H9 (cell line): Measurements from ENCODE around the gene C2CD2. TPM values are rescaled to one million over a fixed set of nuclear protein-coding genes. Genes with fewer than 3 reads are reported as not detected.

Experiments
- DNase-seq: peaks from one replicate; pipeline ENCODE4 v3.0.0-alpha.2; 2017
- H2AFZ ChIP-seq: one replicate; pipeline ENCODE4 v1.6.1; 2013; ENCODE audit warnings: mild to moderate bottlenecking, low read length, control low read depth, moderate library complexity
- H2AK5ac ChIP-seq: 2 replicates; pipeline ENCODE4 v1.6.1; 2013; ENCODE audit warnings: low read length, control low read depth, mixed read lengths; ENCODE audit not compliant: insufficient read length
- H2BK120ac ChIP-seq: one replicate; pipeline ENCODE4 v1.6.1; 2013; ENCODE audit warnings: low read depth, mild to moderate bottlenecking, low read length, control low read depth, inconsistent platforms; ENCODE audit not compliant: poor library complexity, severe bottlenecking
- H2BK12ac ChIP-seq: 2 replicates; pipeline ENCODE4 v1.6.1; 2013; ENCODE audit warnings: low read length, control low read depth, mixed read lengths, low read depth; ENCODE audit not compliant: insufficient read length
- H2BK15ac ChIP-seq: 2 replicates; pipeline ENCODE4 v1.6.1; 2013; ENCODE audit warnings: low read depth, low read length, control low read depth
- H2BK20ac ChIP-seq: one replicate; pipeline ENCODE4 v1.6.1; 2013; ENCODE audit warnings: low read depth, mild to moderate bottlenecking, low read length, control low read depth, inconsistent platforms; ENCODE audit not compliant: poor library complexity, severe bottlenecking
- H2BK5ac ChIP-seq: 2 replicates; pipeline ENCODE4 v1.6.1; 2013; ENCODE audit warnings: low read length, control low read depth, mixed read lengths; ENCODE audit not compliant: insufficient read length
- H3K14ac ChIP-seq: 2 replicates; pipeline ENCODE4 v1.6.1; 2013; ENCODE audit warnings: low read length, control low read depth; ENCODE audit not compliant: insufficient read depth
- H3K18ac ChIP-seq: 2 replicates; pipeline ENCODE4 v1.6.1; 2013; ENCODE audit warnings: low read depth, mild to moderate bottlenecking, mixed read lengths, low read length, control low read depth; ENCODE audit not compliant: insufficient read length
- H3K23ac ChIP-seq: 2 replicates; pipeline ENCODE4 v1.6.1; 2013; ENCODE audit warnings: low read length, control low read depth, mixed read lengths, low read depth; ENCODE audit not compliant: insufficient read length
- H3K23me2 ChIP-seq: 2 replicates; pipeline ENCODE4 v1.6.1; 2013; ENCODE audit warnings: low read depth, mild to moderate bottlenecking, mixed read lengths, low read length, control low read depth; ENCODE audit not compliant: insufficient read length, poor library complexity, severe bottlenecking
- H3K27ac ChIP-seq: 2 replicates; pipeline ENCODE4 v1.5.1; 2013; ENCODE audit warnings: low read length, control low read depth, mixed read lengths, low read depth; ENCODE audit not compliant: insufficient read length
- H3K27me3 ChIP-seq: 2 replicates; pipeline ENCODE4 v1.6.1; 2013; ENCODE audit warnings: low read length, control low read depth, inconsistent platforms; ENCODE audit not compliant: insufficient read depth
- H3K4ac ChIP-seq: 2 replicates; pipeline ENCODE4 v1.6.1; 2013; ENCODE audit warnings: low read depth, mild to moderate bottlenecking, control low read depth, inconsistent platforms, low read length, moderate library complexity
- H3K4me1 ChIP-seq: 2 replicates; pipeline ENCODE4 v1.6.1; 2013; ENCODE audit warnings: low read length, control low read depth, inconsistent platforms; ENCODE audit not compliant: insufficient read depth
- H3K4me2 ChIP-seq: 2 replicates; pipeline ENCODE4 v1.6.1; 2013; ENCODE audit warnings: low read length, control low read depth, mixed read lengths; ENCODE audit not compliant: insufficient read length, insufficient read depth
- H3K56ac ChIP-seq: 2 replicates; pipeline ENCODE4 v1.6.1; 2013; ENCODE audit warnings: low read depth, mild to moderate bottlenecking, mixed read lengths, low read length, control low read depth; ENCODE audit not compliant: insufficient read length
- H3K79me1 ChIP-seq: 2 replicates; pipeline ENCODE4 v1.6.1; 2013; ENCODE audit warnings: low read depth, mild to moderate bottlenecking, moderate library complexity, low read length, control low read depth, inconsistent platforms; ENCODE audit not compliant: insufficient read depth, poor library complexity, severe bottlenecking
- H3K79me2 ChIP-seq: 2 replicates; pipeline ENCODE4 v1.6.1; 2013; ENCODE audit warnings: low read length, control low read depth, inconsistent platforms; ENCODE audit not compliant: insufficient read depth
- H3K9ac ChIP-seq: 2 replicates; pipeline ENCODE4 v1.6.1; 2013; ENCODE audit warnings: low read length, control low read depth, mixed read lengths; ENCODE audit not compliant: insufficient read length; ENCODE audit errors: extremely low read depth
- H3K9me3 ChIP-seq: one replicate; pipeline ENCODE4 v1.6.1; 2013; ENCODE audit warnings: low read depth, low read length, inconsistent platforms; ENCODE audit not compliant: control insufficient read depth
- H3T11ph ChIP-seq: one replicate; pipeline ENCODE4 v1.6.1; 2013; ENCODE audit warnings: mild to moderate bottlenecking, low read length, control low read depth, inconsistent platforms
- H4K20me1 ChIP-seq: one replicate; pipeline ENCODE4 v1.6.1; 2013; ENCODE audit not compliant: control insufficient read depth, insufficient read length, insufficient read depth
- H4K5ac ChIP-seq: 2 replicates; pipeline ENCODE4 v1.6.1; 2013; ENCODE audit warnings: low read depth, mild to moderate bottlenecking, mixed read lengths, low read length, control low read depth; ENCODE audit not compliant: insufficient read length
- H4K8ac ChIP-seq: replicated peaks from 2 replicates; pipeline ENCODE4 v1.6.1; 2013; ENCODE audit warnings: low read length, control low read depth, mixed read lengths, low read depth; ENCODE audit not compliant: insufficient read length
- H4K91ac ChIP-seq: 2 replicates; pipeline ENCODE4 v1.6.1; 2013; ENCODE audit warnings: low read depth, mild to moderate bottlenecking, moderate library complexity, mixed read lengths, low read length, control low read depth; ENCODE audit not compliant: insufficient read length
- H3K27ac Mint-ChIP-seq, 3 experiments: 2 replicates in 2 of 3; 3 replicates in 1 of 3; pipeline ENCODE4 v1.8.0; 2020 to 2021; ENCODE audit warnings: mixed read lengths in 3 of 3, mild to moderate bottlenecking in 1 of 3, moderate library complexity in 1 of 3
- H3K27me3 Mint-ChIP-seq: 2 replicates; pipeline ENCODE4 v1.8.0; 2021; ENCODE audit warnings: low read depth, mild to moderate bottlenecking, moderate library complexity, mixed read lengths
- H3K36me3 Mint-ChIP-seq, 3 experiments: 2 replicates in 2 of 3; 3 replicates in 1 of 3; pipeline ENCODE4 v1.8.0; 2020 to 2021; ENCODE audit warnings: low read depth in 3 of 3, mixed read lengths in 3 of 3; ENCODE audit not compliant: insufficient read depth in 1 of 3
- H3K4me1 Mint-ChIP-seq, 2 experiments: 2 replicates each; pipeline ENCODE4 v1.8.0; 2020; ENCODE audit warnings: mixed read lengths in 2 of 2
- H3K4me3 Mint-ChIP-seq, 2 experiments: 2 replicates in 1 of 2; 3 replicates in 1 of 2; pipeline ENCODE4 v1.8.0; 2020 to 2021; ENCODE audit warnings: mild to moderate bottlenecking in 2 of 2, mixed read lengths in 2 of 2, moderate library complexity in 1 of 2
- H3K9me3 Mint-ChIP-seq, 2 experiments: 2 replicates in 1 of 2; 3 replicates in 1 of 2; pipeline ENCODE4 v1.8.0; 2020; ENCODE audit warnings: mild to moderate bottlenecking in 2 of 2, mixed read lengths in 2 of 2, moderate library complexity in 1 of 2
- CTCF ChIP-seq: fragments of 200-600 bp; sonication (generic); conservative IDR thresholded peaks from 3 replicates; pipeline ENCODE4 v1.8.0; 2021; ENCODE audit warnings: antibody characterized with exemption, mild to moderate bottlenecking
- WGBS: extraction: QIAGEN DNeasy Blood & Tissue Kit; methylation state at CpG from one replicate; pipeline ENCODE4 v1.1.7; 2013; ENCODE audit warnings: missing lambda C conversion rate, low lambda C conversion rate, mixed read lengths; ENCODE audit not compliant: insufficient read length; ENCODE audit errors: extremely low coverage; 5-methylcytosine and 5-hydroxymethylcytosine counted together
- total RNA-seq: library from RNA; stranded (reverse); gene quantifications from 2 replicates; pipeline ENCODE4 v1.2.1, GENCODE V29; 2021

The C2CD2 gene
- total RNA-seq, 1 experiment from 2014 or later: 14.6 TPM

- H3K9me3 Mint-ChIP-seq: no peaks in the 10 kb centered on the region; a peak in 1 of 5 replicates
- no peak overlapping the region for H4K5ac ChIP-seq
- H3K4me1 Mint-ChIP-seq: peaks cover 18 to 20% of the 10 kb centered on the region in 2 experiments
- H2BK15ac ChIP-seq: no peak overlapping the region
- H3K4ac ChIP-seq: no peak overlapping the region
- peaks cover 3% of the 10 kb centered on the region for H3K79me1 ChIP-seq
- no peak overlapping the region for H3K23ac ChIP-seq
- H3K27me3 ChIP-seq: no peaks in the 10 kb centered on the region
- H2BK20ac ChIP-seq: no peak overlapping the region
- H2AFZ ChIP-seq: no peak overlapping the region
- H3K27ac Mint-ChIP-seq: no peak overlapping the region
- no peak overlapping the region for H2BK120ac ChIP-seq
- H3K23me2 ChIP-seq: peaks cover 7% of the 10 kb centered on the region
- H3K14ac ChIP-seq: no peak overlapping the region; the same call in 1 of the 2 replicates
- no peak for DNase-seq
- no peak overlapping the region for H2BK5ac ChIP-seq
- H3K27ac ChIP-seq: no peak overlapping the region
- no peaks in the 10 kb centered on the region; the same call in 1 of the 2 replicates for H3K4me1 ChIP-seq
- no peaks in the 10 kb centered on the region for H3K9me3 ChIP-seq
- no peak overlapping the region for H2AK5ac ChIP-seq
- no peaks in the 10 kb centered on the region for H3K27me3 Mint-ChIP-seq
- no peak overlapping the region for H4K91ac ChIP-seq
- TF ChIP-seq CTCF: no peak
- no peak overlapping the region for H4K8ac ChIP-seq
- no peak overlapping the region for H3K9ac ChIP-seq
- no peak overlapping the region for H3K18ac ChIP-seq
- no peak overlapping the region for H3K56ac ChIP-seq
- H3K36me3 Mint-ChIP-seq: peaks cover 0 to 9% (median 2%) of the 10 kb centered on the region in 3 experiments; a peak in 3 of 7 replicates
- no peak overlapping the region for H3K4me2 ChIP-seq
- no peak overlapping the region for H2BK12ac ChIP-seq
- no peak overlapping the region for H3T11ph ChIP-seq
- H4K20me1 ChIP-seq: no peaks in the 10 kb centered on the region
- H3K79me2 ChIP-seq: peaks cover 1% of the 10 kb centered on the region; the same call in 1 of the 2 replicates
- no CpG with 5 or more reads among the region's 8 CpGs for WGBS
- H3K4me3 Mint-ChIP-seq: no peak overlapping the region
Observed at GRCh38 chr21:41876396-41876795, 77.4 kb downstream of the C2CD2 start.
